Kidney (tissue), 14 donors: Measurements from ENCODE around the gene TAF10. TPM values are rescaled to one million over a fixed set of nuclear protein-coding genes. Genes with fewer than 3 reads are reported as not detected.
A peak's percentile ranks its signal among the peaks of the same experiment; 100 is the strongest.

ENCODE experiments used
- DNase-seq, 5 donors: peaks; one replicate each; pipeline ENCODE4 v3.0.0-alpha.2; 2013 to 2020
- FAIRE-seq: peaks from 2 replicates; lab custom pipeline; 2012; peaks lifted over from hg19 to GRCh38; lab: Jason Lieb, UNC
- H3K27ac ChIP-seq, 2 donors: one replicate each; pipeline ENCODE4 v1.7.0; 2013; ENCODE audit warnings: low read depth in 2 of 2, low read length in 2 of 2, inconsistent platforms in 1 of 2
- H3K27me3 ChIP-seq: one replicate; pipeline ENCODE4 v1.7.1; 2013; ENCODE audit warnings: low read length, inconsistent platforms; ENCODE audit not compliant: control insufficient read depth, insufficient read depth
- H3K36me3 ChIP-seq, 3 donors: one replicate each; pipeline versions ENCODE4 v1.7.0 to v1.7.1; 2013; ENCODE audit warnings: low read length in 3 of 3, control low read depth in 1 of 3, inconsistent platforms in 1 of 3; ENCODE audit not compliant: insufficient read depth in 3 of 3, control insufficient read depth in 2 of 3
- H3K4me1 ChIP-seq, 3 donors: one replicate each; pipeline versions ENCODE4 v1.7.0 to v1.7.1; 2013; ENCODE audit warnings: low read length in 3 of 3, inconsistent platforms in 1 of 3, low read depth in 1 of 3; ENCODE audit not compliant: control insufficient read depth in 2 of 3, insufficient read depth in 2 of 3
- H3K4me3 ChIP-seq, 3 donors: one replicate each; pipeline versions ENCODE4 v1.7.0 to v1.8.1; 2013; ENCODE audit warnings: low read length in 3 of 3, control low read depth in 1 of 3, inconsistent platforms in 1 of 3
- H3K9ac ChIP-seq, 3 donors: one replicate each; pipeline versions ENCODE4 v1.7.0 to v1.7.1; 2013; ENCODE audit warnings: low read length in 3 of 3, control low read depth in 1 of 3, inconsistent platforms in 1 of 3
- H3K9me3 ChIP-seq, 3 donors: one replicate each; pipeline versions ENCODE4 v1.7.0 to v1.7.1; 2013; ENCODE audit warnings: low read length in 3 of 3, control low read depth in 1 of 3, inconsistent platforms in 1 of 3; ENCODE audit not compliant: control insufficient read depth in 2 of 3, insufficient read depth in 1 of 3
- CTCF ChIP-seq: IDR thresholded peaks from 3 replicates; pipeline ENCODE4 v1.5.1; 2012; ENCODE audit warnings: mild to moderate bottlenecking, moderate library complexity, borderline replicate concordance; ENCODE audit not compliant: insufficient read depth; ENCODE audit errors: extremely low read depth
- intact Hi-C: fragments of 100-400 bp; cut with DNase I; formaldehyde crosslinking; loops from one replicate; pipeline ENCODE4 v1.11.1; 2022
- polyA plus RNA-seq: library from polyadenylated mRNA; stranded (reverse); fragments of 350-450 nt; fragmentation: Illumina TruSeq; extraction: RNeasy Lipid Tissue Mini Kit (QIAGEN cat#74804); gene quantifications from one replicate; pipeline ENCODE4 v1.2.3, GENCODE V29; 2014; ENCODE audit warnings: low read depth, low replicate concordance; ENCODE audit not compliant: insufficient read depth
- total RNA-seq: library from RNA; stranded (reverse); fragmentation: NEBNext Ultra II Directional; extraction: Animal tissue kit (Norgen Biotek cat#: 25700); gene quantifications from one replicate; pipeline ENCODE4 v1.2.1, GENCODE V29; 2021
- donor health status: control.
- donor health status: control.
- donor health status: control.
- donor health status: control.
- donor health status: control.
- donor health status: DM: yes; HTN: yes; CAD: no.
- donor health status: Normal renal cell carcinoma (clear cell type).

TAF10 gene
- total and polyA plus RNA-seq, 2 donors from 2014 or later = 136 to 250 TPM

DNA sequence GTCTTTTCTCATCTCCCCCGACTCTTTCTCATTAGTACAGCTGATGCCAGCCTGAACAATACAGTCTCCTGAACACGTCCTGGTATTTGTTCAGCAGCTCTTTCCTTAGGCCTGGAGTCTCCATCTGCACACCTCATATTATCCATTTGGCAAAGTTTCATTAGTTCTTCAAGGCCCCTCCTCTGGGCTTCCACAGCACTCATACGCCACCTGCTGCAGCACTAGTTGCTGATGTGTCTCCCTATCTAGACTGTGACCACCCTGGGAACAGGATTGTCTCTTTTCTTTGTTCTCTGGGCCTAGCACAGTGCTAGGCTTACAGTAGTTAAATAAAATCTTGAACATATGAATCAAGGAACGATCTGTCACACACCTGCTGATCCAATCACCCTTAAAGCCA lies 26.4 kb upstream of the TAF10 start:
- DNase-seq (no peak), FAIRE-seq (no peak)
- Histone ChIP-seq H3K9ac (no peak overlapping the region), H3K27ac (no peak overlapping the region), H3K36me3 (no peaks in the 10 kb centered on the region), H3K4me3 (no peak overlapping the region), H3K27me3 (no peaks in the 10 kb centered on the region), H3K9me3 (no peaks in the 10 kb centered on the region), H3K4me1 (peaks cover 0 to 21% (median 12%) of the 10 kb centered on the region in 3 donors)
- intact Hi-C loops = no loop called here
- TF ChIP-seq CTCF = no peak

GRCh38 chr11:6637871-6638270 lies 25.9 kb upstream of the TAF10 start:
- Histone ChIP-seq H3K36me3 (no peaks in the 10 kb centered on the region), H3K4me3 (no peak overlapping the region), H3K9ac (no peak overlapping the region), H3K27me3 (no peaks in the 10 kb centered on the region), H3K4me1 (peaks cover 0 to 21% (median 12%) of the 10 kb centered on the region in 3 donors), H3K9me3 (no peaks in the 10 kb centered on the region), H3K27ac (no peak overlapping the region)
- no peak for FAIRE-seq
- DNase-seq = peak in 1 of 5 donors; percentile 64
- no peak for TF ChIP-seq CTCF
- intact Hi-C loops = no loop called here

GRCh38 chr11:6636480-6636879 lies 24.5 kb upstream of the TAF10 start:
- no peak for FAIRE-seq
- H3K9me3 ChIP-seq = no peaks in the 10 kb centered on the region
- no peak overlapping the region for H3K4me3 ChIP-seq

More at GRCh38 chr11:6636480-6636879, 24.5 kb upstream of the TAF10 start:
- Histone ChIP-seq H3K9ac (no peak overlapping the region), H3K4me1 (peaks cover 0 to 21% (median 12%) of the 10 kb centered on the region in 3 donors), H3K27me3 (no peaks in the 10 kb centered on the region), H3K36me3 (peaks cover 0 to 3% (median 0%) of the 10 kb centered on the region in 3 donors), H3K27ac (peak overlapping the region in 1 of 2 donors; percentile 32)
- no peak for TF ChIP-seq CTCF
- peak in 1 of 5 donors; percentile 9 for DNase-seq
- intact Hi-C loops = no loop called here
